ENCODE measurements around the gene PPP1R14B. TPM values are rescaled to one million over a fixed set of nuclear protein-coding genes. Genes with fewer than 3 reads are reported as not detected.

PPP1R14B gene, protein sequence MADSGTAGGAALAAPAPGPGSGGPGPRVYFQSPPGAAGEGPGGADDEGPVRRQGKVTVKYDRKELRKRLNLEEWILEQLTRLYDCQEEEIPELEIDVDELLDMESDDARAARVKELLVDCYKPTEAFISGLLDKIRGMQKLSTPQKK
- total RNA-seq, result 104 and 126 TPM in 2 replicates

DNA sequence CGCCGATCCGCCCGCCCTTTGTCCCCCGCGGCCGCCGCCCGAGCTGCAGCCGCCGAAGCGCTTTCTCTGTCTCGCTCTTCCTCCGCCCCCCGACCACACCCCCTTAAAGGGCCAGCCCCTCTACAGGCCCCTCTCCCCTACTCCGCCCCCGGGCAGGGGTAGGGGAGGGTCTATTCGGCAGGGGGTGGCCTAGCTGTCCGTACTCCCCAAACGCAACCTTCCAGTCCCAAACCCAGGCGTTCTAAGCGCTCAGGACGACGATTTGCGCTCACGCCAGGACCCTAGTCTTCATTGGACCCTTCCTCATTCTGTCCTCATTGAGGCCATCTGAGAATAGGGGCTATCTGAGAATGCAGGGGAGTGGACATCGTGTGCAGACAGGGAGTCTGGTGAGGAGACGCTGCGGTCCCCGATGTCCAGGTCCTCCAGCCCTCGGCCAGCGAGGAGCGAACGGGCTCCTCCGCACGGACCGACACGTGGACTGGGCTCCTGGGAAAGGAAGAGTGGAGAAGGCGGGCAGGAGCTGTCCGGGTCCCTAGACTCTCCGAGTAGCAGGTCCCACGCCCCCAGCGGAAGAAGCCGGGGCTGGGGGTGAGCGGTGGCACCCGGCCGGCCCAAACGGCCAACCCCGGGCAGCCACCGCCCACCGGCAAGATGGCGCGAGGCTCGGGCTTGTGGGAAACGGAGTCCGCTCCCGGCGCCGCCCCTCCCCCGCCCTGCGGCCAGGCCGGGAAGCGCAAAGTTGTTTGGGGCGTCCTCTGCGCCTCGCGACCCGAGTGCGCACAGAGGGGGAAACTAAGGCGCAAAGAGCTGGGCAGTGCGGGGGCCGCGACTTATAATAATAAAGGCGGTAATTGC lies at the start of gene PPP1R14B:
TSS of gene PPP1R14B (minus strand) at position 73 of the 858 bp plus-strand sequence. CDS start 270 bp downstream, outside the sequence.

DNA sequence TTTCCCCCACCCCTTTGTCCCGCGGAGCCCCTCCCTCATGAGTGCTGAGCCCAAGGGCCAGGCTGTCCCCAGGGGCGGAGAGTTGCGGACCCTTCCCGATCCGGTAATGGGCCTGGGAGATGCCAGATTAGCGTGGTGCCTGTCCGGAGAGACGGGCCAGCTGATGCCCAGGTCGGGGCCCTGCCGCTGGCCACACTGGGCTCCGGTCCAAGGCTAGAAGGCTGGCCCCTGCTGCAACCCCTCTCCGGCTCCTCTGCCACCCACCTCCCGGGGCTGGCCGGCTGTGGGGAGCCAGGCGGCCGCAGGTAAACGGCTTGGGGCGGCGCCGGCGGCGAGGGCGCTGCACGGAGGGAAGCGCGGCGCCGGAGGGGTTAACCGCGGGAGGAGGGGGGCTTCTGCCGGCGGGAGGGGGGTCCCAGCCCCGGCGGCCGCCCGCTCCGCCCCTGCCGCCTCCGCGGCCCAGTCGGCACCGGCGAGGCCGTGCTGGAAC lies 44.6 kb upstream of the PPP1R14B start, which contains the start of gene KCNK4:
TSS of gene KCNK4 (plus strand) at position 41 of the 490 bp plus-strand sequence. CDS start 1,717 bp downstream, outside the sequence.

DNA sequence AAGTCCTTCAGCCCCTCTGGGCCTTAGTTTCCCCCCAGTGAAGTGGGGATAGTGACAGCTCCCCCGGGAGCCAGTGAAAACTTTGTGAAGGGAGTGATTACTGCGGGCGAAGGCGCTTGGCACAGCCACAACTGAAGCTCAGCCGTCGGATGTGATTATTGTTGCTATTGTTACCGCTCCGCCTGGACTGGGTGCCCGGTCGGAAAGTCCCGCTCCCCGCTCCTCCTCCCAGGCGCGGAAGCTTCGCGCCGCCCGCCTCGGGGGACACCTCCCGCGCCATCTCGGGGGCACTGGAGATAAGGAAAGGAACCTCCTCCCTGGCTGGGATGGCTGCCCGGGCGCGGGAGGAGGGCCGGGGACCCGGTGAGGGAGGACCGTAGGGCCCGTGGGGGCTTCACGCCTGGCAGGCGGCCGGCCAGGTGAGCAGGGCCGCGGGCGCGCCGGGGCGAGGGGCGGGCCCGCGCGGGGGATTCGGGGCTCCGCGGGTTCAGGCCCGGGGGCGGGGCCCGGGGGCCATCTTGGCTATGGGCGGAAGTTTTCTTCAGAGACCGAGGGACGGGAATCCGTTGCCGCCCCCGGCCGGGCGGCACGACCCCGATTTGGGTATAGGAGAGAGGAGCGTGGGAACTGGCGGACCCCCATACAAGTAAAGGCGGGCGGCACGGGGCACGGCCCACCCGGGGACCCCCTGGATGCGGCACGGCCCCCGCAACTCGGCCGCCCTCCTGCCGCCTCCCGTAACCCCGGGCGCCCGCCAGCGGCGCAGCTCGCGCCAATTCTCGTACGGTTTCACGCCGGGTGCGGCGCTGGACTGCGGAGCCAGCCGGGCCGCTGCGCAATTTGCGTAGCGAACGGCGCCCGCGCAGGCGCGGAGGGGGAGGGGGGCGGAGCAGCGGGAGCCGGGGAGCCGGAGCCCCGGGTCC lies 38.5 kb upstream of the PPP1R14B start, which contains the start of gene GPR137:
TSS of gene GPR137 (plus strand) at position 887 of the 923 bp plus-strand sequence. CDS start 677 bp downstream, outside the sequence.

GRCh38 chr11:64284048-64284961 lies 37.6 kb upstream of the PPP1R14B start, which contains the start of gene BAD:
BAD (minus strand) TSS chr11:64284665; CDS start chr11:64284368, 297 bp downstream.

DNA sequence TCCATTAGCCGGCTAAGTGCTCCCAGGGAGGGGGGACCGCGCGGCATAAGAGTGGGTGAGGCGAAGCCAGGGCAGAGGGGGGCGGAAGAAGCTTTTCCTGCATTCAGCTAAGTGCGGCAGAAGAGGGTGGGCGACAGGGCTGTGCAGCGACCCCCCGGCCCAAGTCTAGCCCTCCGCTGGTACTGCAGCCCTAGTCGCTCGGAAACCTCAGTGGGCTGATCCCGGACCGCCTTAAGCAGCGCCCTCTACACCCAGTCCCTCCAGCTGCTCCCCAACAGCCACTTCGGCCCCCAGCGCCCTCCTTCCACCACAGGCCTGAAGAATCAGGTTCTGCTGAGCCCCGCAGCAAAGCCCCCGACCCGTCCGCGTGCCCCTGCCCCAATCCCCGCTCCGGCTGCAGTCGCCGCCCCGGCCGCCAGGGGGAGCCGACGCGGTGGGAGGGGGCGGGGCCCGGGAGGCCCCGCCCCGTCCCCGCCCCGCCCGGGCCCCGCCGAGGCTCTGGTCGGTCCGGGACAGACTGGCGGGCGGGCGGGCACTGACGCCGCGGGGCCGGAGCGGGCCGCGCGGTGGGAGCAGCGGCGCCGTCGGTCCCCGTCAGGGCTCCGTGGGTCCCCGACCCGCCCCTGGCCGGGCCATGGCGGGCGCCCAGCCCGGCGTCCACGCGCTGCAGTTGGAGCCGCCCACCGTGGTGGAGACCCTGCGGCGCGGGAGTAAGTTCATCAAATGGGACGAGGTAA lies 4.4 kb upstream of the PPP1R14B start, which contains the start of gene PLCB3:
TSS of gene PLCB3 (plus strand) at position 515 of the 737 bp plus-strand sequence. CDS start at position 635, 120 bp downstream.

DNA sequence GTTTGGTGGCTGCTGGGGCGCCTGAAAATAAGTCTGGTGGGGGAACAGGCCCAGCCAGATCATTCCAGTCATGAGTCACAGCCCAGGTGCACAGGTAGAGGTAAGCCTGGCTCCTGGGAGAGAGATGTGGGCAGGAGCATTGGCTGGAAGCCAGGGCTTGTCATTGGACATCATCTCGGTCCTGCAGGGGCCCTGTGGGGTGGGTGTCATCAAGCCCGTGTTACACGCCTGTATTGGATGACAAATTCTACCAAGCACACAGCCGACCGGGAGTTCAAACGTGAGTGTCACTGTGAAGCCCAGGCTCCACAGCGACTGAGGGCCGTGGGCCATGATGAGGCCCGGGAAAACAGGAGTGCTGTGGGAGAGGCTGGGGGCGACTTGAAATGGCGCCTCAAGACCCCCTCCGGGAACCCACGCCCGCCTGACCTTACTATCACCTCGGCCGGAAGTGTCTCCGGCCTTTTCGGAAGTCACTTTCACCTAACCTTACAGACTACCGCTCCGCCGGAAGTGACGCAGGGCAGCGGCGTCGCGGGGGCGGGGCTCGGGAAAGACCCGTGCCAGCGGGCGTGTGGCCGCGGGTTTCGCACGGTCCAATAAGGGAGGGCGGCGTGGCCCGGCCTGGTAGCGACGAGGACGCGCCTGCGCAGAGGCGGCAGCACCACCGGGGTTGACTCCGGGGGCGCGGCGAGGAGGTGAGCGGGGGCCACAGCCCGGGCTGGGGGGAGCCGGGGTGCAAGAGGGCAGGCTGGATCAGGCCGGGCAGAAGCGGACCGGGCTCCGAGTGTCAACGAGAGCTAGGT lies 6.1 kb downstream of the PPP1R14B start, which contains the start of gene FKBP2:
TSS of gene FKBP2 (plus strand) at position 661 of the 806 bp plus-strand sequence. CDS start 1,293 bp downstream, outside the sequence.

GRCh38 chr11:64233913-64234586 lies 12.7 kb downstream of the PPP1R14B start, which contains the start of gene VEGFB:
VEGFB (plus strand) TSS chr11:64234584; CDS start chr11:64234834, 250 bp downstream.

GRCh38 chr11:64230171-64230984 lies 16.4 kb downstream of the PPP1R14B start, which contains the start of gene DNAJC4:
DNAJC4 (plus strand) TSS chr11:64230548; CDS start chr11:64230855, 307 bp downstream.

GRCh38 chr11:64225608-64226506 lies 20.9 kb downstream of the PPP1R14B start, which contains the start of the genes NUDT22 and TRPT1:
NUDT22 (plus strand) TSS chr11:64226274; CDS start chr11:64226653, 379 bp downstream.
TRPT1 (minus strand) TSS chr11:64226186; CDS start chr11:64225860, 326 bp downstream.

DNA sequence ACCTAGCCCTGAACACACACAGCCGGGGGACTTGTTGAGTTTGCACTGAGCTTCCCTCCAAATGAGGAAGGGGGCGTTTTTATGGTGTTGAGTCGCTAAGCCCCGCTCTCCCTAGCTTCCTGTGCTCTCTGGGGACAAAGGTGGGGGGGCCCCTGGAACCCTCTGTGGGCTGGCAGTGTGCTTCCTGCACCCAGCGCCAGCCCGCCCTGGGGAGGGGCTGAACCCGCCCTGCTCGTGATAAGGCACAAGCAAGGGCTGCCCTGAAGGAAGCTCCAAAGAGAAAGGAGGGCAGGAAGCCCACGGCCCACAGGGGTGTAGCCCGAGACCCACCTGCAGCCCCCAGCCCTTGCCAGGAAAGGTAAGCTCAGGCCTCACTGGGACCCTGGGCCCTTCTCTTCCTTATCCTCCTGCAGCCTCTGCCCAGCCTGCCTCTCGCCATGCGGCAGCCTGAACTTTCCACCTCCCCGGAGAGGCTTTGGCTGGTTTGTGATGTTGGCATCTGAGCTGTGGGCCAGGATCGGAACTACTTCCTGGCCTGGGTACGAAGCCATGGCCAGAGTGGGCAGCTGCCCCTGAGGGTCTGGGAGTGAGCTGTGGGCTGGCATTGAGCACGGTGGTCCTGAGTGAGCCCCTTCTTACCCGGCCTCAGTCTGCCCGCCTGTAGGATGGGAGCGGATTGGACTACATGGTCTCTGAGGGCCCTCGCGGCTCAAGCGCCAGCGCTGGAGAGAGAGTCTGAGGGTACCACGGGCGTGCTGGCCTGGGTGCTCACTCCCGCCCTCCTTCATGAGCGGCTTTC lies 40.1 kb downstream of the PPP1R14B start, which contains the start of gene FERMT3:
TSS of gene FERMT3 (plus strand) at position 265 of the 799 bp plus-strand sequence. CDS start 644 bp downstream, outside the sequence.

Small RNA genes lying within 50 kb of the gene (small RNA-seq; reads per million reads assigned to genes)
- gene RF00019, result not detected

Other genes starting within 250 kb of the PPP1R14B start
- under 0.01 and 0.11 TPM in 2 replicates for gene FLRT1, start 211.0 kb downstream of the PPP1R14B start, total RNA-seq
- gene MACROD1, start 80.8 kb downstream of the PPP1R14B start, total RNA-seq, result 12.3 and 13.9 TPM in 2 replicates
- gene STIP1, start 60.8 kb downstream of the PPP1R14B start, total RNA-seq, result 84.9 and 87.6 TPM in 2 replicates
- 1.0 and 1.2 TPM in 2 replicates for gene FERMT3, start 40.2 kb downstream of the PPP1R14B start, total RNA-seq
- gene TRPT1, start 20.8 kb downstream of the PPP1R14B start, total RNA-seq, result 20.8 and 29.8 TPM in 2 replicates
- gene NUDT22, start 20.7 kb downstream of the PPP1R14B start, total RNA-seq, result 35.0 and 35.9 TPM in 2 replicates
- 9.1 and 11.8 TPM in 2 replicates for gene DNAJC4, start 16.4 kb downstream of the PPP1R14B start, total RNA-seq
- gene VEGFB, start 12.4 kb downstream of the PPP1R14B start, total RNA-seq, result 17.3 and 25.5 TPM in 2 replicates
- 32.5 and 35.7 TPM in 2 replicates for gene FKBP2, start 5.8 kb downstream of the PPP1R14B start, total RNA-seq
- gene PLCB3, start 4.6 kb upstream of the PPP1R14B start, total RNA-seq, result 19.5 and 20.3 TPM in 2 replicates
- gene BAD, start 37.7 kb upstream of the PPP1R14B start, total RNA-seq, result 61.0 and 65.3 TPM in 2 replicates
- gene GPR137, start 38.9 kb upstream of the PPP1R14B start, total RNA-seq, result 10.6 and 11.1 TPM in 2 replicates
- 0.11 TPM in 1 of 2 replicates, not detected in the other for gene KCNK4, start 44.4 kb upstream of the PPP1R14B start, total RNA-seq
- 0.13 TPM in 1 of 2 replicates, not detected in the other for gene CATSPERZ, start 53.4 kb upstream of the PPP1R14B start, total RNA-seq
- gene ESRRA, start 58.6 kb upstream of the PPP1R14B start, total RNA-seq, result 17.6 and 18.7 TPM in 2 replicates
- 109 and 165 TPM in 2 replicates for gene TRMT112, start 70.6 kb upstream of the PPP1R14B start, total RNA-seq
- gene PRDX5, start 71.2 kb upstream of the PPP1R14B start, total RNA-seq, result 218 and 224 TPM in 2 replicates
- 0.26 and 0.86 TPM in 2 replicates for gene CCDC88B, start 93.3 kb upstream of the PPP1R14B start, total RNA-seq
- 26.3 and 38.2 TPM in 2 replicates for gene RPS6KA4, start 112.2 kb upstream of the PPP1R14B start, total RNA-seq